Stimulated activated CD8-positive, alpha-beta memory T cell treated with anti-CD3 and anti-CD28 coated beads, Interleukin-2, amount 100 ng/mL, for 1 hour (primary cell): ENCODE data around the gene ADK.
"Not testable (repeated sequence)": the region's sequence is repeated elsewhere in the genome, so short reads cannot be mapped to it uniquely, and the experiment has no call there.

ENCODE experiments used
- DNase-seq, 2 donors: peaks; one replicate each; pipeline ENCODE4 v3.0.0-alpha.2; 2020; ENCODE audit warnings: low read depth in 2 of 2

The ADK gene

DNA sequence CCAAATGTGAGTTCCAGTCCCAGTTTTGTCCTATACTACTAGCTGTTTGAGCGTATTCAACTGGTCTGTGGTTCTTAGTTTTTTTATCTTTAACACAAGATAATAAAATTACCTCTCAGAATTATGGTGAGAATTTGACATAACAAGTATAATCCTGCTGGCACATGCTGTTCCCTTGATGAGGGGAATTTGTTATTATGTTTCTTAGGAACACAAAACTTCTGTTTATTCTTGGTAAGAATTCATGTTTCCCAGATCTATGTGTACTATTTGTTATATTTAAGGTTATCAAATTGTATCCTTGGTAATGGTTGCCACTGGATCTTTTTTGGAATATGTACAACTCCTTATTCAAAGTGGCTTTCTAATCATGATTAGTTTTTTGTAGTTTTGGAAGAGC is 335.6 kb downstream of the ADK start:
- DNase-seq, result no peak

DNA sequence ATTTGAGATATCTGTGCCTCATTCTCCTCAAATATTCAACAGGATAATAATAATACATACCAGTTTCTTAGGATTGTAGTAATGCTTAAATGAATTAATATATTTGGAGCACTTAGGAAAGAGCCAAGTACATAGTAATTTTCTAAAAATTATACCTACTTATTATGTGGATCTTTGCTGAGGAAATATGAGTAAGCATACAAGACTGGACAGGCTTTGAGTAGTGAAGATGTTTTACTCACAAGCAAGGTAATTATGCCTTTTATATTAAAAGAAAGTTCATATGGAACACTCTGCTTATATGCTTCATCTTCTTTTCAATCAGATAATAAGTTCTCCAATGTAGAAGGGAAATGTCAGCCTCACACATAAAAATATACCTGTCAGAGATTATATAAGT is 337.9 kb downstream of the ADK start:
- no peak for DNase-seq

DNA sequence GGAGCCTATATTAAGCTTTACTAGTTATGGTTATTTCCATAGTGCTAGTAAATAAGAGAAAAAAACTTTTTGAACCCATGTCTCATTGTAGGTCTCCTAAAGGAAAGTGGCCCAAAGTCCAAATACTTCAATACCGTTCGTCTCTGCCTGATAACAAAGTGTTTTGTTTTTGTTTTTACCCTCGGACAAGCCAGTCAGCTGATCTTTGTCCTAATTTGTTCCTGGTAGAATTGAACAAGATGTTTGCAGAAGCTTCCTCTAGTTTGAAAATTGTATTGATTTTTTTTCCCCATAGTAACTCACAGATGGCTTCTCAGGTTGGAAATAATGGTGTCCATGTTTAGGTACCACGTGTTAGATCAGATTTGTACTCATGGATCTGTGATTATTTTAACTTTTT is 339.5 kb downstream of the ADK start:
- no peak for DNase-seq

DNA sequence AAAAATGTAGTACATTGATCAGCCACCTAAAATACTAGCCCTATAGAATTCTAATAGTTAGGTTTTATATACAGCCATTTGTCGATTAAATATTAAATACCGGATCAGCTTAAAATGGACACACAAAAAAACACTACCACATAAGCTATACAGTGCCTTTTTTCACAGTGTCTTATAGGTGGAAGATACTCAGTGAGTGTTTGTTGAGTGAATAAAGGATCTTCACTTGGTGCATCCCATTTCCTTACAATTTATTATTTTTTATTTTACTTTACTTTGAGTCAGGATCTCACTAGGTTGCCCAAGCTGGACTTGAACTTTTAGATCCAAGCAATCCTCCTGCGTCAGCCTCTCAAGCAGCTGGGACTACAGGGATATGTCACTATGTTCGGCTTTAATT is 340.0 kb downstream of the ADK start:
- no peak for DNase-seq

DNA sequence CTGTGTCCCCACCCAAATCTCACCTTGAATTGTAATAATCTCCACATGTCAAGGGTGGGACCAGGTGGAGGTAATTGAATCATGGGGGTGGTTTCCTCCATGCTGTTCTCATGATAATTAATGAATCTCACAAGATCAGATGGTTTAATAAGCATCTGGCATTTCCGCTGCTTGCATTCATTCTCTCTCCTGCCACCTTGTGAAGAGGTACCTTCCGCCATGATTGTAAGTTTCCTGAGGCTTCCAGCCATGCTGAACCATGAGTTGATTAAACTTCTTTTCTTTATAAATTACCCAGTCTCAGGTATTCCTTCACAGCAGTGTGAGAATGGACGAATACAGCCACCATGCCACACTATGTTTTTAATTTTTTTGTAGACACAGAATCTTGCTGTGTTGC is 345.3 kb downstream of the ADK start:
- not testable (repeated sequence) for DNase-seq

DNA sequence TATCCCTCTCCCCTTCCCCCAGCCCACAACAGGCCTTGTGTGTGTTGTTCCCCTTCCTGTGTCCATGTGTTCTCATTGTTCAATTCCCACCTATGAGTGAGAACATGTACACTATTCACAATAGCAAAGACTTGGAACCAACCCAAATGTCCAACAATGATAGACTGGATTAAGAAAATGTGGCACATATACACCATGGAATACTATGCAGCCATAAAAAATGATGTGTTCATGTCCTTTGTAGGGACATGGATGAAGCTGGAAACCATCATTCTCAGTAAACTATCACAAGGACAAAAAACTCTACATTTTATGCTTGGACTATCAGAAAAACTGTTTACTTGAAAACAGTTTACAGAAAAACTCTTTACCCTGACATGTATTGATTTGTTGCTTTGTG is 347.6 kb downstream of the ADK start:
- not testable (repeated sequence) for DNase-seq

DNA sequence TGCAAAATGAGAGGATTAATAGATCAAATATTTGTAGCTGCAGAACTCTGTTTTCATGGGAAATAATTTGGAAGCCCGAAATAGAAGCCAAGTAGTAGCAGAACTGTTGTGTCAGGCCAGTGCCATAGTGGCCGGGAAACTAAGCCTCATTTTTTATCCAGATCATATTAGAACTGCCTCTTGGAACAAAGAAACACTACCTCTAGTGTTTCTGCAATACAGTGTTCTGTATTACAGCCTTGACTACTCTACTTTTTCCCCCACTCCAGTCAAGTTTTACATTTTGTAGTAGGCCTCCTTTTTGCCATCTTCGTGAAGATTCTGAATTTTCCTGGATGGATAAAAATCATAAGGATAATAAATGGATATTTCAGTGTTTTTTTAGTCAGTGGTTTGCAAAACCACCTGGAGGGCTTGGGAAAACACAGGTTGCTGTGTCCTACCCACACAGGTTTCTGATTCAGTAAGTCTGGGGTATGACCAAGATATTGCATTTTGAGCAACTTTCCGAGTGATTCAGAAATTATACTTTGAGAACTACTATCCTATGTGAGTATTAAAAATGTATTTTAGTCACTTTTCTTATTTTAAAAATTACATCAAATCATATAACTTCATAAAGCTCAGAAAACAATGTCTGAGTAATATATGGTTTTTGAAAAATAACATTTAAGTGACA is 349.1 kb downstream of the ADK start:
- no peak for DNase-seq

DNA sequence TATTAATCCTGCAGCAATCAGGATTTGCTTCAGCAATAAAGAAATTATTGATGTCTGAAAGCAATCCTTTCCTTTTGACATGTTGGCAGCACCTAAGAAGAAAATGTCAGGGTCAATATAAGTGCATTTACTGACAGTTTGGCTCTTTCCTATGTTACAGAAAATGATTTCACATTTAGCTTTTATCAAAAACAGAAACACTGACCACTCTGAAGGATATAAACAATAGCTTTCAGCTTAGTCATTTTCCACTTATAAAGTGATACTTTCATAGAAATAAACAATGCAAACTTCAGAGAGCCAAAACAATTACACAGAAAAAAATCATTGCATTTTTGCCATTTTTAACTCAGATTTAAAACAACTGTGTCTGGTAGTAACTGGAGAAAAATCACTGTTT is 349.8 kb downstream of the ADK start:
- DNase-seq, result no peak

DNA sequence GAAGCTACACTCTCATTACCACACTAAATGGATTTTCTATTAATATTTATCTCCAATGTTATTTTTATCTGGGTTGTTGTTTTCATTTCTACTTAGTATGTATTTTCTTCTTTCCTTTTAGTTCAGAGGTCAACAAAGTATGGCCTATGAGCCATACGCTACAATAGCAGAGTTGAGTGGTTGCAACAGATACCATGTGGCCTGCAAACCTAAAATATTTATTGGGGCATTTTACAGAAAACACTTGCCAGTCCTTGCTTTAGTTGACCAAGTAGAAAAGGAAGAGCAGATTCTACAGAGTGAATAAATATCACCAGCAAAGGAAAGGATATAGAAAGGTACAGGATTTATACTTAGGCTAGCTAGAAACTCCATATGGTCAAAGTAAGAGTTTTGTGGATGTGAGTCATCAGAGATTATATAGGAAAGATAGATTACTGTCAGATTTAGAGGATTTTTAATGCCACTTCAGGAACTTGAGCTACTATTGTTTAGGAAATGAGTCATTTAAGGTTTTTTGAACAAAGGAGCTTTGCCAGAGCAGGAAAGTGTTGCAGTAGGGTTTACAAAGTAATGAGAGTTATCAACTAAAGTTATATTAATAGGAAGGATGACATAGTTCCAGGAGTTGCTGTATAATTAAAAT is 352.1 kb downstream of the ADK start:
- DNase-seq, result no peak

DNA sequence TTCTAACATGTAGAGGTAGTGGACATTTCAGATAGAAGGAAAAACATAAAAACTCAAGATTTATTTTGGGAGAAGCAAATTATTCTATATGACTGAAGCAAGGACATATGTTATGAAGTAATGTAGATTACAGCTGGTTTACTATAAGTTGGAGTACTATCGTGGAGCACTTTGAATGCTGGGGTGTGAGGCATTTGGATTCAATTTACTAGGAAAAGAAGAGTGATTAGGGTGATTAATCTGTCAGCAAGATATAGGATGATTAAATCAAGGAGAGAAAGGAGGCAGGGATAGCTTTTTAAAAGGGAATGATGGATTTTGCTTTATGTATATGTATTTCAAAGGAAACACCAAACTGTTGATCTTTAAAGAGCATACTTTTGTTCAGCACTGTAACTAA is 356.9 kb downstream of the ADK start:
- no peak for DNase-seq

DNA sequence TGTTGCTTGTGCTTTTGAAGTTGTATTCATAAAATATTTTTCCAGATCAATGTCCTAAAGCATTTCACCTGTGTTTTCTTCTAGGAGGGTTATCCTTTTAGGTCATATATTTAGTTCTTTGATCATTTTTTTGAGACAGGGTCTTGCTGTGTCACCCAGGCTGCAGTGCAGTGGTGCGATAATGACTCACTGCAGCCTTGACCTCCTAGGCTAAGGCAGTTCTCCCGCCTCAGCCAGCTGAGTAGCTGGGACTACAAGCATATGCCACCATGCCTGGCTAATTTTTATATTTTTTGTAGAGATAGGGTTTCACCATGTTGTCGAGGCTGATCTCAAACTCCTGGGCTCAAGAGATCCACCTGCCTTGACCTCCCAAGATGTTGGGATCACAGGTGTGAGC is 359.6 kb downstream of the ADK start:
- DNase-seq, result no peak

DNA sequence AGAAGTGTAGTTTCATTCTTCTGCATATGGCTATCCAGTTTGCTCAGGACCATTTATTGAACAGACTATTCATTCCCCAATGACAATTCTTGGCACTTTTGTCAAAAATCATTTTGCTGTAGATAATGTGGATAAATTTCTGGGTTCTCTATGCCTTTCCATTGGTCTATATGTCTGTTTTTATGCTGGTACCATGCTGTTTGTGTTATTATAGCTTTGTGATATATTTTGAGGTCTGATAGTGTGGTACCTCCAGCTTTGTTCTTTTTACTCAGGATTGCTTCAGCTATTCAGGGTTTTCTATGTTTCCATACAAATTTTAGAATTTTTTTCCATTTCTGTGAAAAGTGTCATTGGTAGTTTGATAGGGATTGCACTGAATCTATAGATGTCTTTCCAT is 360.0 kb downstream of the ADK start:
- DNase-seq, result no peak

DNA sequence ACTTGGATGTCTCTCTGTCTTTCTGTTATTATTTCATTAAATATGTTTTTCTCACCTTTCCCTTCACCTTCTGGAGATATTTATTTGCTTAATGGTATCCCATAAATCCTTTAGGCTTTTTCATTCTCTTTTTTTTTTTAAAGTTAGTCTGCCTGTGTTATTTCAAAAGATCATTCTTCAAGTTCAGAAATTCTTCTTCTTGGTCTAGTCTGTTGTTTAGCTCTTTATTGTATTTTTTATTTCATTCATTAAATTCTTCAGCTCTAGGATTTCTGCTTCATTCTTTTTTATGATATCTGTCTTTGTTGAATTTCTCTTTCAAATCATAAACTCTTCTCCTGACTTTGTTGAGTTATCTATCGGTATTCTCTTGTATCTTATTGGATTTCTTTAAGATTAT is 363.3 kb downstream of the ADK start:
- no peak for DNase-seq

DNA sequence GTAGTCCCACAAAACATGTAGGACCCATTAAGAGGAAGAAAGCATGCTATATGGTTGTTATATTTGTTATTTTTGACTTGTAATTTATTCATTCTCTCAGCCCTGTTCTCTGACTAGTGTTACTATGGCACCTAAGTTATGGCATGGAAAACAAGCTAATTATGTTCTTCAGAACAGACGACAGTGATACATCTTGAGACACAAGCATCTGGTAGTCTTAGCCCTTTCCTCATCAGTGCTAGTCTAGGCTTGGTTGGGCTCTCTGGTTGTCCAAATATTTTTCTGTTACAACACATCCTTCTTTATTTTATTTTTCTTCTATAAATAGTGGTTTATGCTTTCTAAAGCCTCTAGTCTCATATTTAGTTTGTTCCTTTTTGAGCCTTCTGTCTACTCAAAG is 367.0 kb downstream of the ADK start:
- no peak for DNase-seq

DNA sequence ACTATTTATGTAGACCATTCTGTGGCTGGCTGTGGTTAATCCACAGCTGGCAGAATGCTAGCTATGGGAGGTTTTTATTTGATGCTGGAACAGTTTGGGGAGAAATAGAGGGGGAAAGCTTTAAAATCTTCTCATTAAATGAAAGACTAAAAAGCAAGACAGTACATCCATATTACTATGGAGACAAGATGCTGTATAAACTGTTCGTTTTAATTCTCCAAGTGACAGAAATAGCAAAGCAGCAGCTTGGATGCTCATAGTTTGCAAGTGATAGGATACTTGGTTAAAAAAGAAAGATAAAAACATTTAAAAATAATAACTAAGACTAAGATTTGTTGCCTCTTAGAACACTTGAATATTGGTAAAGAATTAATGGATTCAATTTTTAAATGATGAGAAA is 370.5 kb downstream of the ADK start:
- DNase-seq, result no peak

DNA sequence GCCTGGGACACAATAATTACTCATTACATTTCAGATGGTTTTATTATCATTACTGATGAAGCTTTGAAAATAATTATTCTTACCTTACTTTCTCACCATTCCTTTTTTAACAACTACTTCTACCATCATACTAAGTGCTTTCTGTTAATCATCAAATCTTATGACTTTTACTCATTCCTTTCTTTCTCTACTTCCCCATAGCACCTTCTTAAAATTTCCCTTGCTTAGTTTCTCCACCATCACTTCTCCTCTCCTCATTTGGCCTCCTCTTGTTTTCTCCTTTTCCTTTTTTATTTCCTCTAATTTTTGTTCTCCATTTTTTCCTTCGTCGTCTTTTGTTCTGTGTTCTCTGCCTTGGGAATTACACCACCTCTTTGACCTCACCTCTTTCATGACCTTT is 372.2 kb downstream of the ADK start:
- no peak for DNase-seq

DNA sequence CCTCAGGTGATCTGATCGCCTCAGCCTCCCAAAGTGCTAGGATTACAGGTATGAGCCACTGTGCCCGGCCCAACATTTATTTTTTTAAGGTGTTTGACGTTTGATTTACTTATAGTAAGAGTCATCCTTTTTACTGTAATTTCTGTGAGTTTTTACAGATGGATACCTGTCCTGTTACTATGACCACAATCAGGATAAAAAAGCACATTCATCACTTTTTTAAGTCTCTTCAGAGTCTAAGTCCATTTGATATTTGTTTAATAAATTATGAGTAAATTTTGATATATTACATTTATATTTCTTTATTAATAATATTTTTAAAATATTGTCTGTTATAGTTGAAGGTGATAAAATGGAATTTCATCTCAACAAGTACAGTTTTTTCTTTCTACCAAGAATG is 374.9 kb downstream of the ADK start:
- DNase-seq, result no peak

DNA sequence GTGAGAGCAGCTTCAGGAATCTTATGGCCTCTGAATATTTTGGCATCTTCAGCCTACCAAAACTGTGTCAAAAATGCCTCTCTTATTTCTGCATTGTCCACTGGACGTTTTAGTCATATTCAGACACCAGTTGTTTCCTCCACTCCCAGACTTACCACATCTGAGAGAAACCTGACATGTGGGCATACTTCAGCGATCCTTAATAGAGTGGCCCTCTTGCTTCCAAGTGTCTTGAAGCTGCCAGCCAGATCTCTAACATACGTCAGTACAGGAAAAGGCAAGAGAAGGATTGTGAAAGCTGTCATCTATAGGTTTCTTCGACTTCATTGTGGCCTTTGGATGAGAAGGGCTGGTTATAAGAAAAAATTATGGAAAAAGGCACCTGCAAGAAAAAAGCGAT is 376.6 kb downstream of the ADK start:
- not testable (repeated sequence) for DNase-seq

DNA sequence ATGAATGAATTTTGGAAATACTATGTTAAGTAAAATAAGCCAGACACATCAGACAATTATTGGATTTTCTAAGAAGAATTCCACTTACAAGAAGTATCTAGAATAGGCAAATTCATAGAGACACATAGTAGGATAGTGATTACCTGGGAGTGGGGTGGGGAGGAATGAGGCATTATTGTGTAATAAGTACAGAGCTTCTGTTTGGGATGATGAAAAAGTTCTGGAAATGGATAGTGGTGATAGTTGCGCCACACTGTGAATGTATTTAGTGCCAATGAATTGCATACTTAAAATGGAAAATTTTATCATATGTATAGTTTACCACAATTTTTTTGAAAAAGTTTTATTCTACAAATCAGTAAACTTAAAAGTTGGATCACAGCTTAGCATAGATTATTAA is 378.2 kb downstream of the ADK start:
- DNase-seq, result no peak

DNA sequence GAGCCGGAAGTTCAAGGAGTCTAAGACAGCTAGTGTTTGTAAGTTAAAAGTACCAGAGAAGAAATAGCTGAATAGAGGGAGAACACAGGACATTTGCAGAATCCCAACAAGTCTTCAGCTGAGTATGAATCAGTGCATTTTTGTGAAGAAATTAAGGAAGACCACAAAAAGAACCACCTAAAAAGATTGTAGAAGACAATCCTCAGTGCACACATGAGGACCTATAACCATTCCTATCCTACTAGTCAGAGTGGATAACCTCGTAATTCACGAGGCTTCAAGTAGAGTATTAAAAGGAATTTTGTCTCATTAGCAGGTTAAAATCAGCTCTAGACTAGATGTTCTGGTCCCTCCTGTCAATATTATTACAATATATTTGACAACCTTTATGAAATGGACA is 380.0 kb downstream of the ADK start:
- no peak for DNase-seq

DNA sequence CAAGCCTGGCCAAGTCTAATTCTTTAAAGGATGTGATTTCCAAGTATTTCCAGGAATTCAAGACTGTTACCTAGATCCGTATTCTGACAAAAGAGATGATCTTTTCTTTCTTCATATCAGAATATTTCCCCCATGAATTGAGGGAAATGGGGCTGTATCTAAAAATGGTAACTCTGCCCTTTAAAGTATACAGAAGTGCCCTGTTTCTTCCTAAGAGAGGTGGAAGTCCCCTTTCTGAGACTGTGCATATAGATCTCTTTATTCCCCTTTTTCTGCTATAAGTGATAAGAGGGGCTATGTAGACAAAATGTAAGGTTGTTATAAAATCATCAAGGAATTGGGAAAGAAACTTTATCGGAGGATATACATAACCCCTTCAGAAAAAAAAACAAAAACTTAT is 388.3 kb downstream of the ADK start:
- no peak for DNase-seq

DNA sequence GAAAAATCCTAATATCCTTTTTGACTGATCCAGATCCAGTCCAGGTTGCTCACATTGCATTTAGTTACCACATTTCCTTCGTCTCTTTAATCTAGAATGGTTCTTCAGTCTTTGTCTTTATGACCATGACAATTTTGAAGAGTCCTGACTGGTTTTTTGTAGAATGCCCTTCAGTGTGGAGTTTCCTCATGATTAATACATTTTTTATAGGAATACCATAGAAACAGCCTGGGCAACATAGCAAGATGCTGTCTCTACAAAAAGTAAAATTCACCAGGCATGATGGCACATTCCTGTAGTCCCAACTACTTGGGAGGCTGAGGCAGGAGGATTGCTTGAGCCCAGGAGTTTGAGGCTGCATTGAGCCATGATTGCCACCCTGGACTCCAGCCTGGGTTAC is 390.4 kb downstream of the ADK start:
- DNase-seq, result no peak

DNA sequence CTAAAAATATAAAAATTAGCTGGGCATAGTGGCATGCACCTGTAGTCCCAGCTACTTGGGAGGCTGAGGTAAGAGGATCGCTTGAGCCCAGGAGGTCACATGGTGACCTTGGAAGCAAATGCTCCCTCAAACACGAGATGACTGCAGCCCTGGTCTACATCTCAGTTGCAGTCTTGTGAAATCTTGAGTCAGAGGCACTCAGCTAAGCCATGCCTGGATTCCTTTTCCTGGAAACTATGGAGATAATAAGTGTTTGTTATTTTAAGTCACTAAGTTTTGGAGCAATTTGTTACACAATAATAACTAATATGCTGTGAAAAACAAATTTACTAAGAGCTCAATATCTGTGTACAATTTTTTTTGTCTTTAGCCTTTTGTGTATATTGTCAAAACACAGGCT is 391.1 kb downstream of the ADK start:
- DNase-seq, result no peak

DNA sequence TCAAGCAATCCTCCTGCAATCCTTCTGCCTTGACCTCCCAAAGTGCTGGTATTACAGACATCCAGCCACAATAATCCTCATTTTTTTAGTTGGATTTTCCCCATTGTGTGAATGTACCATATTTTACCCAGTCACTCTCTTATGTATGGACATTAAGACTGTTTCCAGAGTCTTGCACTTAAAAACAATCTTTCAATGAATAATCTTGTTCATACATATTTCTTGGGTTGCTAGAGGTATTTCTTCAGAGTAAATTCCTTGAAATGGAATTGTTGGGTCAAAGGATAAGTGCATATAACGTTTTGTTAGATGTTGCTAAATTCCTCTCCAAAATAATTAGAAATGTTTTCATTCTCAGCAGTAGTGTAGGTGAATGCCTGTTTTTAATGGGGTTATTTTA is 392.3 kb downstream of the ADK start:
- DNase-seq, result no peak
